Measurements from ENCODE around the gene TOM1. TPM values are rescaled to one million over a fixed set of nuclear protein-coding genes. Genes with fewer than 3 reads are reported as not detected.

TOM1 gene
- total RNA-seq, 4 donors from 2014 or later, result 56.3 to 183 (median 104) TPM

- Histone ChIP-seq H3K4me1 (peaks cover 0 to 7% (median 4%) of the 10 kb centered on the region in 4 donors), H3K27me3 (no peaks in the 10 kb centered on the region), H3K4me3 (no peak overlapping the region), H3K36me3 (peaks cover 0 to 5% (median 0%) of the 10 kb centered on the region in 4 donors), H3K27ac (no peak overlapping the region), H3K9me3 (no peaks in the 10 kb centered on the region)
- TF ChIP-seq POLR2AphosphoS5 (IDR thresholded peaks at IDR 0.05) (no peak), EP300 (IDR thresholded peaks at IDR 0.05; ENCODE audit: low read depth) (no peak)
- TF ChIP-seq, protein P1, sequence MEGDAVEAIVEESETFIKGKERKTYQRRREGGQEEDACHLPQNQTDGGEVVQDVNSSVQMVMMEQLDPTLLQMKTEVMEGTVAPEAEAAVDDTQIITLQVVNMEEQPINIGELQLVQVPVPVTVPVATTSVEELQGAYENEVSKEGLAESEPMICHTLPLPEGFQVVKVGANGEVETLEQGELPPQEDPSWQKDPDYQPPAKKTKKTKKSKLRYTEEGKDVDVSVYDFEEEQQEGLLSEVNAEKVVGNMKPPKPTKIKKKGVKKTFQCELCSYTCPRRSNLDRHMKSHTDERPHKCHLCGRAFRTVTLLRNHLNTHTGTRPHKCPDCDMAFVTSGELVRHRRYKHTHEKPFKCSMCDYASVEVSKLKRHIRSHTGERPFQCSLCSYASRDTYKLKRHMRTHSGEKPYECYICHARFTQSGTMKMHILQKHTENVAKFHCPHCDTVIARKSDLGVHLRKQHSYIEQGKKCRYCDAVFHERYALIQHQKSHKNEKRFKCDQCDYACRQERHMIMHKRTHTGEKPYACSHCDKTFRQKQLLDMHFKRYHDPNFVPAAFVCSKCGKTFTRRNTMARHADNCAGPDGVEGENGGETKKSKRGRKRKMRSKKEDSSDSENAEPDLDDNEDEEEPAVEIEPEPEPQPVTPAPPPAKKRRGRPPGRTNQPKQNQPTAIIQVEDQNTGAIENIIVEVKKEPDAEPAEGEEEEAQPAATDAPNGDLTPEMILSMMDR (IDR thresholded peaks at IDR 0.05), result no peak
- 85% methylated on average over 14 of the region's 14 CpGs; no CpG with 5 or more reads in 1 of the 2 donors for WGBS, 2 donors (ENCODE audit: low coverage in 1 of 2)
- intact Hi-C loops (cut with DNase I; ENCODE audit: low total_unique reads) (loop anchor here (10.0 kb wide), 1 partner anchor 240 kb away; no protein-coding TSS in a partner anchor), in situ Hi-C loops (cut with MboI; ENCODE audit: low pct_ligation_motif_present in 1 of 4, low pct_unique_long_range_greater_than_20kb in 1 of 4, low sequenced_read_pairs in 3 of 4) (loop anchor here in 1 of 4 donors (10.0 kb wide), 1 partner anchor 240 kb away; no protein-coding TSS in a partner anchor)
- DNase-seq, result peak; percentile 65
These were observed 45.4 kb downstream of the TOM1 start for GRCh38 chr22:35344956-35345690.

DNA sequence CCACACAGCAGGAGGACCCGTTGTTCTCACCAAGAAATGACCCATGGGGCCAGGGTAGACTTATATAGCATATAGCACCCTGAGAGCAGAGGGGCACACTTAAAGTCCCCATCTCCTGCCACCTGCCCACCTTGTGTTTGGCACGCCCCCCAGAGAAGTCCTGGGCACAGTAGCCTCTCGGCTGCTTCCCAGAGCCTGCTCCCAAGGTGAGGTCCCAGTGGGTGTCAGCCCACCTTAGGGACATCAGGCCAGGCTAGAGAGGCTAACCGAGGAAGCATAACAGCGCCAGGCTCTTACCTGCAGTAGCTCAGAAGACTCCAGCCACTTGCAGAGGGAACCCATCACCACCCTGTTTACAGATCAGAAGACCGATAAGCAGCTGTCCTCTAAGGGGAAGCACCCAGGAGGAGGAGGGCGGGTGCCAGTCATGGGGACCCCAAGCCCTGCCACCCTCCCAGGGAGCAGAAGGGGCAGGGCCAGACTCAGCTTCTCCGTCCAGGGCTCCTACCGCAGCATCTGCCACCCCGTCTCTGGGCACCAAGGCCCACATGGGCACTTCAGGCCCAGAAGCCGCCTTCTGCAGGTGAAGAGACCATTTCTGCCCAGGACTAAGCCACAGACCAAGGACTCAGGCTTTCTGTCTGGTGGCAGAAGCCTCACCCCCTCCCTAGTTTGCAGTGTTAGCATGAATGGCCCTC, 46.3 kb downstream of the TOM1 start:
- DNase-seq, result no peak
- Histone ChIP-seq H3K4me3 (no peak overlapping the region), H3K36me3 (peaks cover 0 to 5% (median 0%) of the 10 kb centered on the region in 4 donors), H3K9me3 (no peaks in the 10 kb centered on the region), H3K27me3 (no peaks in the 10 kb centered on the region), H3K4me1 (peaks cover 5 to 13% (median 10%) of the 10 kb centered on the region in 4 donors), H3K27ac (no peak overlapping the region)
- TF ChIP-seq POLR2AphosphoS5 (IDR thresholded peaks at IDR 0.05) (no peak), POLR2A (IDR thresholded peaks at IDR 0.05) (no peak), EP300 (IDR thresholded peaks at IDR 0.05; ENCODE audit: low read depth) (no peak)
- TF ChIP-seq, protein P1 (IDR thresholded peaks at IDR 0.05), result no peak
- intact Hi-C loops (cut with DNase I; ENCODE audit: low total_unique reads) (loop anchor here (10.0 kb wide), 1 partner anchor 239 kb away; no protein-coding TSS in a partner anchor), in situ Hi-C loops (cut with MboI; ENCODE audit: low pct_ligation_motif_present in 1 of 4, low pct_unique_long_range_greater_than_20kb in 1 of 4, low sequenced_read_pairs in 3 of 4) (loop anchor here in 1 of 4 donors (10.0 kb wide), 1 partner anchor 239 kb away; no protein-coding TSS in a partner anchor)
- WGBS, 2 donors (ENCODE audit: low coverage in 1 of 2), result 91% methylated on average over 11 of the region's 11 CpGs; no CpG with 5 or more reads in 1 of the 2 donors

- in situ Hi-C loops (cut with MboI; ENCODE audit: low pct_ligation_motif_present in 1 of 4, low pct_unique_long_range_greater_than_20kb in 1 of 4, low sequenced_read_pairs in 3 of 4), result loop anchor here in 1 of 4 donors (10.0 kb wide), 1 partner anchor 238 kb away; no protein-coding TSS in a partner anchor
- peaks cover 0 to 5% (median 0%) of the 10 kb centered on the region in 4 donors for H3K36me3 ChIP-seq
- WGBS, 2 donors (ENCODE audit: low coverage in 1 of 2), result 93 to 100% methylated on average over 1 to 18 of the region's 19 CpGs
These were observed 47.0 kb downstream of the TOM1 start for GRCh38 chr22:35346596-35347220.

More at GRCh38 chr22:35346596-35347220, 47.0 kb downstream of the TOM1 start:
- Histone ChIP-seq H3K4me3 (no peak overlapping the region), H3K27ac (no peak overlapping the region), H3K4me1 (peaks cover 8 to 20% (median 17%) of the 10 kb centered on the region in 4 donors), H3K9me3 (no peaks in the 10 kb centered on the region), H3K27me3 (no peaks in the 10 kb centered on the region)
- DNase-seq, result no peak
- intact Hi-C loops (cut with DNase I; ENCODE audit: low total_unique reads), result loop anchor here (10.0 kb wide), 1 partner anchor 238 kb away; no protein-coding TSS in a partner anchor
- TF ChIP-seq POLR2AphosphoS5 (IDR thresholded peaks at IDR 0.05) (no peak), EP300 (IDR thresholded peaks at IDR 0.05; ENCODE audit: low read depth) (no peak), POLR2A (IDR thresholded peaks at IDR 0.05) (no peak)
- TF ChIP-seq, protein P1 (IDR thresholded peaks at IDR 0.05), result no peak

Measured in transverse colon (tissue), 4 donors.